ENCODE measurements around the gene MAP3K20. TPM values are rescaled to one million over a fixed set of nuclear protein-coding genes. Genes with fewer than 3 reads are reported as not detected.
"Not testable (repeated sequence)": the region's sequence is repeated elsewhere in the genome, so short reads cannot be mapped to it uniquely, and the experiment has no call there.

MAP3K20 gene
- total RNA-seq, 1 donor: 136 TPM

DNA sequence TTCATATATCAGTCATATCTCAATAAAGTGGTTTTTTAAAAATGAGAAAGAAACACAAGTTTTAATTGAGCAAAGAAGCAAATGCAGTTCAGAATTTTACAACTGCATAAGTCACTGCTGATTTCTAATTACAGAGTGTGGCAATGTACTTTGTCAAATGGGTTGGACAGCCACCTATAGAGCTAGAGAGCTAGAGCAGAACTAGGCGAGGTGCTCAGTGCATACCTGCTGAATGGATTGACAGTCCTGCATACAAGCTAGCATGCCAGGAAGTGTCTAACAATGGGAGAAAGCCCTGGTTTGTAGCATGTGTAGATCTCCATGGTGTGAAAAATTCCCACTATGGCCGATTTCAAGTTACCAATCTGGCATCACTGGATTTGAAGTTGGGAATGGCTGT lies 172.7 kb downstream of the MAP3K20 start:
- TF ChIP-seq, protein P1, sequence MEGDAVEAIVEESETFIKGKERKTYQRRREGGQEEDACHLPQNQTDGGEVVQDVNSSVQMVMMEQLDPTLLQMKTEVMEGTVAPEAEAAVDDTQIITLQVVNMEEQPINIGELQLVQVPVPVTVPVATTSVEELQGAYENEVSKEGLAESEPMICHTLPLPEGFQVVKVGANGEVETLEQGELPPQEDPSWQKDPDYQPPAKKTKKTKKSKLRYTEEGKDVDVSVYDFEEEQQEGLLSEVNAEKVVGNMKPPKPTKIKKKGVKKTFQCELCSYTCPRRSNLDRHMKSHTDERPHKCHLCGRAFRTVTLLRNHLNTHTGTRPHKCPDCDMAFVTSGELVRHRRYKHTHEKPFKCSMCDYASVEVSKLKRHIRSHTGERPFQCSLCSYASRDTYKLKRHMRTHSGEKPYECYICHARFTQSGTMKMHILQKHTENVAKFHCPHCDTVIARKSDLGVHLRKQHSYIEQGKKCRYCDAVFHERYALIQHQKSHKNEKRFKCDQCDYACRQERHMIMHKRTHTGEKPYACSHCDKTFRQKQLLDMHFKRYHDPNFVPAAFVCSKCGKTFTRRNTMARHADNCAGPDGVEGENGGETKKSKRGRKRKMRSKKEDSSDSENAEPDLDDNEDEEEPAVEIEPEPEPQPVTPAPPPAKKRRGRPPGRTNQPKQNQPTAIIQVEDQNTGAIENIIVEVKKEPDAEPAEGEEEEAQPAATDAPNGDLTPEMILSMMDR (IDR thresholded peaks at IDR 0.05; ENCODE audit: insufficient read depth, low read depth, low read length): no peak
- no peak for DNase-seq (ENCODE audit: low read depth)
- H3K4me3 ChIP-seq (ENCODE audit: low read depth, low read length): no peak overlapping the region

DNA sequence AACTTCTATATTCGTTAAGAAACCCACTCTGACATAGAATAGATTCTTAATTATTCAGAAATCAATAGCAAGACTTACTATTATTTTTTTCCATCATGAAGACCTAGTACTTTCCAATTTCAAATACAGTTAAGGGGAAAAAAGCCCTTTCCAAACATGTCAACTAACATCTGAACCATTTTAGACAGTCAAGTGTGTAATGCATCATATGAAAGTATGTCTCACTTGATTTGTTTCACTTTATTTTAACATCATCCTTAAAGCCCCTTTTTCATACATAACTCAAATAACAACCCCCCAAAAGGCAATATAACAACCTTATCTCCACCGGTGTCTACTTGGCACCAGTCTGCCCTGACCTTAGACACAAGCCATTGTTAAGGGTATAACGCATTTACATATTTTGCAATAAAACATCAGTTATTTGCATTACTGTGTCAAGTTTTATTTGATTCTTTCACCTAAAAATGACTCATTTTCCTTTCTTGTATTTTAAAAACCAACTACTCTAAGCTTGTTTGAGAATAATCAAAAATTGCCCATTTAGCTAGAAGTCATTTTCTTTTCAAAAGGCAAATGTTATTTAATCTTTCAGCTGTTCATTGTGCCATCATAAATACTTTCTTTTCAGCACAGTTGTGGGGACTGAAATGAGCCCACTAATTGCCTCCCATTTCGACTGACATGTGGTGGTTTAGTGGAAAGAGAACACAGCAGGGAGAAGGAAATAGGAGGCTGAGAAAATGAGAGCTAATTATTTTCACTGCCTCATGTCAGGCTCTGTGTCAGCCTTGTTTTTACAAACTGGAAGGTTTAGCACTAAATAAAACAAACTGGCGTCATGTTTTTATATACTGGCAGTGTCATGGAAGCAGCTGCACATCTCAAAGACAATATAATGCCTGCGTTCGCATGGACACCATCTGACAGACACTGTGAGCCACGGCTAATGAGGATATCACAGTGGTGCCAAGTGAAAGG lies 174.3 kb downstream of the MAP3K20 start:
- no peak overlapping the region for H3K4me3 ChIP-seq (ENCODE audit: low read depth, low read length)
- TF ChIP-seq, protein P1 (IDR thresholded peaks at IDR 0.05; ENCODE audit: insufficient read depth, low read depth, low read length): no peak
- DNase-seq (ENCODE audit: low read depth): peak; percentile 3

GRCh38 chr2:173251225-173251624 lies 175.6 kb downstream of the MAP3K20 start:
- DNase-seq (ENCODE audit: low read depth): no peak
- TF ChIP-seq, protein P1 (IDR thresholded peaks at IDR 0.05; ENCODE audit: insufficient read depth, low read depth, low read length): no peak
- H3K4me3 ChIP-seq (ENCODE audit: low read depth, low read length): no peak overlapping the region

- H3K4me3 ChIP-seq (ENCODE audit: low read depth, low read length): no peak overlapping the region
- TF ChIP-seq, protein P1 (IDR thresholded peaks at IDR 0.05; ENCODE audit: insufficient read depth, low read depth, low read length): no peak
- DNase-seq (ENCODE audit: low read depth): no peak
Observed at GRCh38 chr2:173252581-173252980, 176.9 kb downstream of the MAP3K20 start.

DNA sequence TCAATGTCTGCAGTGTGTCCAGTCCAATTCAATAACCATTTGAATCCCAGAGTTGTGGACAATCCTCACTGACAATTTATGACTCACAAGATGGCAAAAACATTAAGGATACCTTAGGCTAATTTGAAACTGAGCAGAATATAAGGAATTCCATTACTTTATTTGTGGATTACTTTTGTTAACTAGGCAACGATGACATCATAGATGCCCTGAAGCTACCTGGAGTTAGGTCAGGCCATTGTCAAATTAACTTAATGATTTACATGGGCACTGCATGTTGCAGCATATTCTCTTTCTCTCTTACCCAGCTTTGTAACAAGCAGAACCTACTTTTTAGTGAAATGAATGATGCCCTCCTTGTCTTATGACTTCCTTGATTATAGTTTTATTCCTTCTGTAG lies 179.0 kb downstream of the MAP3K20 start:
- TF ChIP-seq, protein P1 (IDR thresholded peaks at IDR 0.05; ENCODE audit: insufficient read depth, low read depth, low read length): no peak
- H3K4me3 ChIP-seq (ENCODE audit: low read depth, low read length): no peak overlapping the region
- no peak for DNase-seq (ENCODE audit: low read depth)

- no peak overlapping the region for H3K4me3 ChIP-seq (ENCODE audit: low read depth, low read length)
- no peak for DNase-seq (ENCODE audit: low read depth)
- TF ChIP-seq, protein P1 (IDR thresholded peaks at IDR 0.05; ENCODE audit: insufficient read depth, low read depth, low read length): no peak
Observed at GRCh38 chr2:173258701-173259100, 183.1 kb downstream of the MAP3K20 start.

DNA sequence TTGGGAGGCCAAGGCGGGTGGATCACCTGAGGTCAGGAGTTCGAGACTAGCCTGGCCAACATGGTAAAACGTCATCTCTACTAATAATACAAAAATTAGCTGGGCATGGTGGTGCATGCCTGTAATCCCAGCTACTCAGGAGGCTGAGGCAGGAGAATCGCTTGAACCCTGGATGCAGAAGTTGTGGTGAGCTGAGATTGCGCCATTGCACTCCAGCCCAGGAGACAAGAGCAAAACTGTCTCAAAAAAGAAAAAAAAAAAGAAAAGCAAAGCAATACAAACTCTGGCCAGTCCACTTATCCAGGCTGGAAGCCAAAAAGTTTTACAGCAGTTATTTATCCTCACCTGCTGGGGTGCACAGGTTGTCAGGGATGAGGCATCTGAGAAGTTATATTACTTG lies 186.7 kb downstream of the MAP3K20 start:
- H3K4me3 ChIP-seq (ENCODE audit: low read depth, low read length); DNase-seq (ENCODE audit: low read depth): not testable (repeated sequence)
